ENCODE data around the gene SLC35E1.
"Not testable (repeated sequence)": the region's sequence is repeated elsewhere in the genome, so short reads cannot be mapped to it uniquely, and the experiment has no call there.

SLC35E1 gene

GRCh38 chr19:16581145-16581970 lies 9.1 kb upstream of the SLC35E1 start:
- DNase-seq: no peak

GRCh38 chr19:16579381-16579780 lies 7.2 kb upstream of the SLC35E1 start:
- DNase-seq: no peak

GRCh38 chr19:16577531-16577985 lies 5.3 kb upstream of the SLC35E1 start:
- no peak for DNase-seq

GRCh38 chr19:16576690-16577530 lies 4.7 kb upstream of the SLC35E1 start:
- DNase-seq: no peak

GRCh38 chr19:16575861-16576689 lies 3.9 kb upstream of the SLC35E1 start:
- DNase-seq: no peak

GRCh38 chr19:16575282-16575681 lies 3.1 kb upstream of the SLC35E1 start:
- no peak for DNase-seq

GRCh38 chr19:16573925-16574324 lies 1.7 kb upstream of the SLC35E1 start:
- DNase-seq: no peak

- DNase-seq: no peak
Measured at GRCh38 chr19:16573296-16573695, 1.1 kb upstream of the SLC35E1 start.

GRCh38 chr19:16571822-16572331 lies 338 bp downstream of the SLC35E1 start:
- DNase-seq: no peak

GRCh38 chr19:16571283-16571682 lies 932 bp downstream of the SLC35E1 start:
- no peak for DNase-seq

GRCh38 chr19:16569609-16570320 lies 2.5 kb downstream of the SLC35E1 start:
- DNase-seq: no peak

GRCh38 chr19:16566702-16567101 lies 5.5 kb downstream of the SLC35E1 start:
- no peak for DNase-seq

- DNase-seq: peak; percentile 64
Measured at GRCh38 chr19:16566161-16566560, 6.1 kb downstream of the SLC35E1 start.

GRCh38 chr19:16564842-16565241 lies 7.4 kb downstream of the SLC35E1 start:
- DNase-seq: no peak

GRCh38 chr19:16562608-16563025 lies 9.6 kb downstream of the SLC35E1 start:
- DNase-seq: no peak

GRCh38 chr19:16561382-16561781 lies 10.8 kb downstream of the SLC35E1 start:
- DNase-seq: no peak

GRCh38 chr19:16559780-16560276 lies 12.4 kb downstream of the SLC35E1 start:
- DNase-seq: no peak

- no peak for DNase-seq
Measured at GRCh38 chr19:16554776-16555175, 17.4 kb downstream of the SLC35E1 start.

- not testable (repeated sequence) for DNase-seq
Measured at GRCh38 chr19:16551902-16552301, 20.3 kb downstream of the SLC35E1 start.

GRCh38 chr19:16548956-16549355 lies 23.3 kb downstream of the SLC35E1 start:
- DNase-seq: no peak

GRCh38 chr19:16544473-16545231 lies 27.6 kb downstream of the SLC35E1 start:
- DNase-seq: no peak
